ENCODE measurements around the gene LRMDA.

LRMDA gene

GRCh38 chr10:75395932-75396630, 35.3 kb upstream of the LRMDA start:
- Histone ChIP-seq H3K4me2 (no peak overlapping the region), H3K27me3 (ENCODE audit: insufficient read depth, low read depth) (no peaks in the 10 kb centered on the region), H3K4me1 (ENCODE audit: low read depth, poor library complexity, severe bottlenecking) (no peaks in the 10 kb centered on the region), H4K20me1 (ENCODE audit: insufficient read depth) (no peaks in the 10 kb centered on the region), H3K27ac (no peak overlapping the region), H3K79me2 (ENCODE audit: insufficient read depth, low read depth) (peaks cover 19% of the 10 kb centered on the region), H2AFZ (ENCODE audit: low read depth) (no peak overlapping the region), H3K9ac (no peak overlapping the region), H3K4me3 (IDR thresholded peaks at IDR 0.05; ENCODE audit: insufficient read depth, low read depth, low read length) (no peak overlapping the region), H3K36me3 (ENCODE audit: insufficient read depth) (no peaks in the 10 kb centered on the region)
- no peak for TF ChIP-seq CTCF (conservative IDR thresholded peaks at IDR 0.05; ENCODE audit: low read depth, low read length)

- Histone ChIP-seq H2AFZ (ENCODE audit: low read depth) (no peak overlapping the region), H3K4me1 (ENCODE audit: low read depth, poor library complexity, severe bottlenecking) (no peaks in the 10 kb centered on the region), H3K4me3 (IDR thresholded peaks at IDR 0.05; ENCODE audit: insufficient read depth, low read depth, low read length) (no peak overlapping the region), H3K9ac (no peak overlapping the region), H4K20me1 (ENCODE audit: insufficient read depth) (no peaks in the 10 kb centered on the region), H3K27ac (no peak overlapping the region), H3K79me2 (ENCODE audit: insufficient read depth, low read depth) (peaks cover 21% of the 10 kb centered on the region), H3K4me2 (no peak overlapping the region), H3K36me3 (ENCODE audit: insufficient read depth) (no peaks in the 10 kb centered on the region), H3K27me3 (ENCODE audit: insufficient read depth, low read depth) (no peaks in the 10 kb centered on the region)
- no peak for TF ChIP-seq CTCF (conservative IDR thresholded peaks at IDR 0.05; ENCODE audit: low read depth, low read length)
Observed at GRCh38 chr10:75396631-75397495, 34.6 kb upstream of the LRMDA start.

GRCh38 chr10:75397496-75398199, 33.8 kb upstream of the LRMDA start:
- Histone ChIP-seq H3K4me3 (IDR thresholded peaks at IDR 0.05; ENCODE audit: insufficient read depth, low read depth, low read length) (no peak overlapping the region), H3K27me3 (ENCODE audit: insufficient read depth, low read depth) (no peaks in the 10 kb centered on the region), H3K9ac (no peak overlapping the region), H2AFZ (ENCODE audit: low read depth) (no peak overlapping the region), H4K20me1 (ENCODE audit: insufficient read depth) (no peaks in the 10 kb centered on the region), H3K4me2 (no peak overlapping the region), H3K4me1 (ENCODE audit: low read depth, poor library complexity, severe bottlenecking) (no peaks in the 10 kb centered on the region), H3K79me2 (ENCODE audit: insufficient read depth, low read depth) (peaks cover 21% of the 10 kb centered on the region), H3K36me3 (ENCODE audit: insufficient read depth) (no peaks in the 10 kb centered on the region), H3K27ac (no peak overlapping the region)
- TF ChIP-seq CTCF (conservative IDR thresholded peaks at IDR 0.05; ENCODE audit: low read depth, low read length), result no peak

- H3K4me1 ChIP-seq (ENCODE audit: low read depth, poor library complexity, severe bottlenecking), result no peaks in the 10 kb centered on the region
- no peak for TF ChIP-seq CTCF (conservative IDR thresholded peaks at IDR 0.05; ENCODE audit: low read depth, low read length)
- H3K9ac ChIP-seq, result no peak overlapping the region
- no peaks in the 10 kb centered on the region for H3K36me3 ChIP-seq (ENCODE audit: insufficient read depth)
- H3K4me3 ChIP-seq (IDR thresholded peaks at IDR 0.05; ENCODE audit: insufficient read depth, low read depth, low read length), result no peak overlapping the region
- H3K79me2 ChIP-seq (ENCODE audit: insufficient read depth, low read depth), result peaks cover 21% of the 10 kb centered on the region
- no peak overlapping the region for H3K4me2 ChIP-seq
- H4K20me1 ChIP-seq (ENCODE audit: insufficient read depth), result no peaks in the 10 kb centered on the region
- H3K27ac ChIP-seq, result no peak overlapping the region
- no peaks in the 10 kb centered on the region for H3K27me3 ChIP-seq (ENCODE audit: insufficient read depth, low read depth)
- H2AFZ ChIP-seq (ENCODE audit: low read depth), result no peak overlapping the region
Observed at GRCh38 chr10:75398200-75398691, 33.2 kb upstream of the LRMDA start.
